SU-DHL-6 (cell line): ENCODE data around the gene ARFGEF2.
"Not testable (repeated sequence)": the region's sequence is repeated elsewhere in the genome, so short reads cannot be mapped to it uniquely, and the experiment has no call there.

Experiments used
- H2AFZ ChIP-seq: fragments of 200-600 bp; sonication (generic); 2 replicates; pipeline ENCODE4 v1.6.1; 2014; ENCODE audit warnings: low read depth, mild to moderate bottlenecking, moderate library complexity, mixed read lengths, antibody characterized with exemption, low read length; ENCODE audit not compliant: severe bottlenecking
- H3F3A ChIP-seq: fragments of 200-600 bp; shearing (Covaris generic); 2 replicates; pipeline ENCODE4 v1.6.0; 2016; ENCODE audit warnings: antibody characterized with exemption, mild to moderate bottlenecking; ENCODE audit not compliant: insufficient read depth
- H3K27ac ChIP-seq: fragments of 200-600 bp; sonication (generic); 2 replicates; pipeline ENCODE4 v1.5.1; 2016; ENCODE audit warnings: low read depth, mild to moderate bottlenecking, low read length, moderate library complexity, mixed read lengths
- H3K27me3 ChIP-seq: fragments of 200-600 bp; sonication (generic), shearing (Covaris generic); 2 replicates; pipeline ENCODE4 v1.6.0; 2014; ENCODE audit warnings: mild to moderate bottlenecking, low read length
- H3K36me3 ChIP-seq: fragments of 200-600 bp; sonication (generic); 2 replicates; pipeline ENCODE4 v1.6.1; 2014; ENCODE audit warnings: mild to moderate bottlenecking, low read length, mixed read lengths
- H3K4me2 ChIP-seq: fragments of 300-600, 200-600 bp; shearing (Covaris generic), sonication (generic); 2 replicates; pipeline ENCODE4 v1.6.0; 2014; ENCODE audit warnings: low read length, low read depth, mild to moderate bottlenecking; ENCODE audit not compliant: poor library complexity, severe bottlenecking
- H3K4me3 ChIP-seq: fragments of 200-600 bp; sonication (generic); 2 replicates; pipeline ENCODE4 v1.5.1; 2014; ENCODE audit warnings: antibody characterized with exemption, low read length, mild to moderate bottlenecking, mixed read lengths; ENCODE audit not compliant: insufficient read depth, poor library complexity, severe bottlenecking
- H3K79me2 ChIP-seq: fragments of 200-600 bp; sonication (generic); 2 replicates; pipeline ENCODE4 v1.6.1; 2014; ENCODE audit warnings: mild to moderate bottlenecking, low read length, moderate library complexity; ENCODE audit not compliant: insufficient read depth
- H3K9ac ChIP-seq: fragments of 200-600 bp; sonication (generic); 2 replicates; pipeline ENCODE4 v1.7.0; 2014; ENCODE audit warnings: mild to moderate bottlenecking, low read length
- H3K9me2 ChIP-seq: fragments of 200-600 bp; sonication (generic); replicated peaks from 2 replicates; pipeline ENCODE4 v1.6.1; 2014; ENCODE audit warnings: low read length; ENCODE audit not compliant: insufficient read depth
- H3K9me3 ChIP-seq: fragments of 200-600 bp; sonication (generic); 2 replicates; pipeline ENCODE4 v1.6.1; 2014; ENCODE audit warnings: low read length, mixed read lengths; ENCODE audit not compliant: insufficient read depth
- H4K20me1 ChIP-seq: fragments of 200-600 bp; sonication (generic); 2 replicates; pipeline ENCODE4 v1.6.1; 2014; ENCODE audit warnings: low read depth, mild to moderate bottlenecking, antibody characterized with exemption, low read length, moderate library complexity, mixed read lengths
- EZH2phosphoT487 ChIP-seq: fragments of 200-600 bp; sonication (generic), shearing (Covaris generic); conservative IDR thresholded peaks from 2 replicates; pipeline ENCODE4 v1.6.1; 2018; ENCODE audit warnings: mild to moderate bottlenecking, antibody characterized with exemption, low read length, moderate library complexity, mixed read lengths
- TF ChIP-seq, protein P1 (sequence below): fragments of 200-600 bp; sonication (generic); IDR thresholded peaks from one replicate; pipeline ENCODE4 v1.5.1; 2017; ENCODE audit warnings: antibody characterized with exemption, mild to moderate bottlenecking, low read length, moderate library complexity; ENCODE audit not compliant: insufficient read depth, poor library complexity, severe bottlenecking

ARFGEF2 gene

GRCh38 chr20:49006446-49006980, 85.0 kb downstream of the ARFGEF2 start:
- no peaks in the 10 kb centered on the region for H3K9me2 ChIP-seq
- no peak overlapping the region for H3K4me2 ChIP-seq
- no peaks in the 10 kb centered on the region for H3K9me3 ChIP-seq
- no peaks in the 10 kb centered on the region for H4K20me1 ChIP-seq
- 0 out of 2 replicates have a peak, but pooled peaks cover 12% of the 10 kb centered on the region for H3K36me3 ChIP-seq
- H3K27me3 ChIP-seq, result no peaks in the 10 kb centered on the region
- no peak overlapping the region for H3K27ac ChIP-seq
- no peak overlapping the region for H2AFZ ChIP-seq
- TF ChIP-seq EZH2phosphoT487, result no peak
- TF ChIP-seq, protein P1, sequence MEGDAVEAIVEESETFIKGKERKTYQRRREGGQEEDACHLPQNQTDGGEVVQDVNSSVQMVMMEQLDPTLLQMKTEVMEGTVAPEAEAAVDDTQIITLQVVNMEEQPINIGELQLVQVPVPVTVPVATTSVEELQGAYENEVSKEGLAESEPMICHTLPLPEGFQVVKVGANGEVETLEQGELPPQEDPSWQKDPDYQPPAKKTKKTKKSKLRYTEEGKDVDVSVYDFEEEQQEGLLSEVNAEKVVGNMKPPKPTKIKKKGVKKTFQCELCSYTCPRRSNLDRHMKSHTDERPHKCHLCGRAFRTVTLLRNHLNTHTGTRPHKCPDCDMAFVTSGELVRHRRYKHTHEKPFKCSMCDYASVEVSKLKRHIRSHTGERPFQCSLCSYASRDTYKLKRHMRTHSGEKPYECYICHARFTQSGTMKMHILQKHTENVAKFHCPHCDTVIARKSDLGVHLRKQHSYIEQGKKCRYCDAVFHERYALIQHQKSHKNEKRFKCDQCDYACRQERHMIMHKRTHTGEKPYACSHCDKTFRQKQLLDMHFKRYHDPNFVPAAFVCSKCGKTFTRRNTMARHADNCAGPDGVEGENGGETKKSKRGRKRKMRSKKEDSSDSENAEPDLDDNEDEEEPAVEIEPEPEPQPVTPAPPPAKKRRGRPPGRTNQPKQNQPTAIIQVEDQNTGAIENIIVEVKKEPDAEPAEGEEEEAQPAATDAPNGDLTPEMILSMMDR, result no peak
- no peak overlapping the region for H3K4me3 ChIP-seq
- H3K9ac ChIP-seq, result no peak overlapping the region
- H3F3A ChIP-seq, result 0 out of 2 replicates have a peak, but pooled peaks cover 2% of the 10 kb centered on the region
- no peaks in the 10 kb centered on the region for H3K79me2 ChIP-seq

- no peaks in the 10 kb centered on the region for H3K79me2 ChIP-seq
- H3F3A ChIP-seq, result no peaks in the 10 kb centered on the region
- no peak overlapping the region for H3K9ac ChIP-seq
- H3K27me3 ChIP-seq, result no peaks in the 10 kb centered on the region
- H3K4me2 ChIP-seq, result no peak overlapping the region
- no peak overlapping the region for H3K27ac ChIP-seq
- H4K20me1 ChIP-seq, result no peaks in the 10 kb centered on the region
- H3K9me3 ChIP-seq, result no peaks in the 10 kb centered on the region
- TF ChIP-seq, protein P1, result no peak
- no peak for TF ChIP-seq EZH2phosphoT487
- no peak overlapping the region for H3K4me3 ChIP-seq
- peaks cover 14% of the 10 kb centered on the region; the same call in 1 of the 2 replicates for H3K36me3 ChIP-seq
- no peaks in the 10 kb centered on the region for H3K9me2 ChIP-seq
- H2AFZ ChIP-seq, result no peak overlapping the region
Observed at GRCh38 chr20:49009899-49010631, 88.6 kb downstream of the ARFGEF2 start.

DNA sequence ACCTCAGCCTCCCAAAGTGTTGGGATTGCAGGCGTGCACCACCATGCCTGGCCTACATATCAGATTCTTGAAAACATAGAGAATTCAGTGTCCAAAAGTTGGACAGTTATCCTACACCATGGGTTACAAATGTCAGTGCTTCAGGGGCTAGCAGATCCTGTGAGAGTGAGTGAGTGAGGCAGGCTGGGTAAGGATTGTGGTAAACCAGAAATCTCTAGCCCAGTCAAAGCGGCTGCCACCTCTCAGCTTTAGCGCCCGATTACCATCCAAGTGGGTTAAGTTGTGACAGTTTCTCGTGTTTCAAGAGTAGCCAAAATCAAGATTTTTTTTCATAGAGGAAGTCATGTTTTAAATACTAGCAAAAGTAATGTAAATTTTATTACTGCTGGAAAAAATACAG, 102.7 kb downstream of the ARFGEF2 start:
- no peaks in the 10 kb centered on the region for H3F3A ChIP-seq
- H3K9ac ChIP-seq, result no peak overlapping the region
- no peak overlapping the region for H2AFZ ChIP-seq
- no peaks in the 10 kb centered on the region for H3K9me2 ChIP-seq
- no peak overlapping the region for H3K4me2 ChIP-seq
- TF ChIP-seq EZH2phosphoT487, result no peak
- TF ChIP-seq, protein P1, result no peak
- H3K27me3 ChIP-seq, result no peaks in the 10 kb centered on the region
- H4K20me1 ChIP-seq, result no peaks in the 10 kb centered on the region
- no peaks in the 10 kb centered on the region for H3K9me3 ChIP-seq
- no peak overlapping the region for H3K27ac ChIP-seq
- H3K4me3 ChIP-seq, result no peak overlapping the region
- H3K36me3 ChIP-seq, result peaks cover 6% of the 10 kb centered on the region; the same call in 1 of the 2 replicates
- H3K79me2 ChIP-seq, result no peaks in the 10 kb centered on the region

GRCh38 chr20:49028177-49028576, 106.7 kb downstream of the ARFGEF2 start:
- H4K20me1 ChIP-seq, H3K9ac ChIP-seq, H2AFZ ChIP-seq, H3K36me3 ChIP-seq, H3F3A ChIP-seq, H3K4me2 ChIP-seq, H3K9me3 ChIP-seq, H3K4me3 ChIP-seq, H3K9me2 ChIP-seq, H3K79me2 ChIP-seq, H3K27me3 ChIP-seq, H3K27ac ChIP-seq: not testable (repeated sequence)
